HCT116 (cell line): ENCODE measurements around the gene DTWD1.

Experiments used
- CEBPB ChIP-seq: IDR thresholded peaks from 2 replicates; pipeline ENCODE4 v1.6.1; 2012; ENCODE audit warnings: low read depth
- EZH2 ChIP-seq: fragments of 200-600 bp; sonication (generic); IDR thresholded peaks from 2 replicates; pipeline ENCODE4 v1.6.1; 2017; ENCODE audit warnings: antibody characterized with exemption, mixed run types
- EZH2phosphoT487 ChIP-seq: fragments of 200-600 bp; IDR thresholded peaks from 2 replicates; pipeline ENCODE4 v1.6.1; 2018; ENCODE audit warnings: antibody characterized with exemption, borderline replicate concordance
- POLR2A ChIP-seq: IDR thresholded peaks from 2 replicates; pipeline ENCODE4 v1.7.0; 2011; ENCODE audit warnings: borderline replicate concordance; ENCODE audit not compliant: insufficient read depth, insufficient read length; ENCODE audit errors: extremely low read depth
- POLR2AphosphoS5 ChIP-seq: IDR thresholded peaks from 2 replicates; pipeline ENCODE4 v1.6.1; 2011; ENCODE audit warnings: mild to moderate bottlenecking, low read depth, low read length, moderate library complexity
- RAD21 ChIP-seq: IDR thresholded peaks from 2 replicates; pipeline ENCODE4 v1.6.1; 2012; ENCODE audit warnings: low read depth, mild to moderate bottlenecking
- SIN3A ChIP-seq: IDR thresholded peaks from 2 replicates; pipeline ENCODE4 v1.6.1; 2012; ENCODE audit warnings: low read depth
- SP1 ChIP-seq: IDR thresholded peaks from 2 replicates; pipeline ENCODE4 v1.6.1; 2012; ENCODE audit warnings: low read depth
- TCF7L2 ChIP-seq: IDR thresholded peaks from 2 replicates; pipeline ENCODE4 v1.7.0; 2011; ENCODE audit warnings: borderline replicate concordance, inconsistent platforms; ENCODE audit not compliant: insufficient read depth, insufficient read length; ENCODE audit errors: extremely low read depth
- ZNF274 ChIP-seq: fragments of 200-500 bp; sonication (Bioruptor generic); IDR thresholded peaks from 2 replicates; pipeline ENCODE4 v1.6.1; 2014; ENCODE audit warnings: mild to moderate bottlenecking, low read depth, low read length, inconsistent platforms
- TF ChIP-seq, protein P1 (sequence below), 3 experiments: fragments of 200-600 bp in 1 of 3; sonication (generic) in 1 of 3; IDR thresholded peaks in 2 of 3; conservative IDR thresholded peaks in 1 of 3; 2 replicates each; pipeline ENCODE4 v1.5.1; 2012 to 2017; ENCODE audit warnings: low read depth in 2 of 3, low read length in 2 of 3, antibody characterized with exemption in 1 of 3, borderline replicate concordance in 1 of 3, control low read depth in 1 of 3, mild to moderate bottlenecking in 1 of 3, mixed read lengths in 1 of 3, mixed run types in 1 of 3, moderate library complexity in 1 of 3; ENCODE audit not compliant: insufficient read depth in 1 of 3
- TF ChIP-seq, protein P2 (sequence below): IDR thresholded peaks from 2 replicates; pipeline ENCODE4 v1.6.1; 2012
- TF ChIP-seq, protein P3 (sequence below): IDR thresholded peaks from 2 replicates; pipeline ENCODE4 v1.6.1; 2012; ENCODE audit warnings: low read depth
- TF ChIP-seq, protein P4 (sequence below): IDR thresholded peaks from 2 replicates; pipeline ENCODE4 v1.6.1; 2011; ENCODE audit warnings: mild to moderate bottlenecking, low read length, moderate library complexity; ENCODE audit not compliant: insufficient replicate concordance; ENCODE audit errors: extremely low read depth

DNA sequence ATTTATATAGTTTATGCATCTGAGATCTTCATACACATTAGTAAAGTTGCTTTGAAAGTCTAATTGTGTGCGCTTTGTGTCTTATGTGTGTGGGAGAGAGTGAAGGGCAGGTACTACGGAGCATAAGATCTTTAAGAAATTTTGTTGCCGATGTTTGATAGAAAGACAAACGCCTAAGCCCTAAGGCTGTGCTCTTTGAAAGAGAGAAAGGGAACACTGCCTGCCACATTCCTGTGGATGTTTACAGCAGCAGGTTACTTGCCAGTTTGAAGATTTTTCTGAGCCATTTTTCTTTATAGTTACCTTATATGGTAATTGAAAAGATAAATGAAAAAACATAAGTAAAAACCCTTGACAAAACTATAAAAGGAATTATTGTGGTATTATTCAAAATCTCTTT, 17.0 kb downstream of the DTWD1 start:
- TF ChIP-seq SIN3A: no peak
- no peak for TF ChIP-seq POLR2A
- TF ChIP-seq, protein P1, sequence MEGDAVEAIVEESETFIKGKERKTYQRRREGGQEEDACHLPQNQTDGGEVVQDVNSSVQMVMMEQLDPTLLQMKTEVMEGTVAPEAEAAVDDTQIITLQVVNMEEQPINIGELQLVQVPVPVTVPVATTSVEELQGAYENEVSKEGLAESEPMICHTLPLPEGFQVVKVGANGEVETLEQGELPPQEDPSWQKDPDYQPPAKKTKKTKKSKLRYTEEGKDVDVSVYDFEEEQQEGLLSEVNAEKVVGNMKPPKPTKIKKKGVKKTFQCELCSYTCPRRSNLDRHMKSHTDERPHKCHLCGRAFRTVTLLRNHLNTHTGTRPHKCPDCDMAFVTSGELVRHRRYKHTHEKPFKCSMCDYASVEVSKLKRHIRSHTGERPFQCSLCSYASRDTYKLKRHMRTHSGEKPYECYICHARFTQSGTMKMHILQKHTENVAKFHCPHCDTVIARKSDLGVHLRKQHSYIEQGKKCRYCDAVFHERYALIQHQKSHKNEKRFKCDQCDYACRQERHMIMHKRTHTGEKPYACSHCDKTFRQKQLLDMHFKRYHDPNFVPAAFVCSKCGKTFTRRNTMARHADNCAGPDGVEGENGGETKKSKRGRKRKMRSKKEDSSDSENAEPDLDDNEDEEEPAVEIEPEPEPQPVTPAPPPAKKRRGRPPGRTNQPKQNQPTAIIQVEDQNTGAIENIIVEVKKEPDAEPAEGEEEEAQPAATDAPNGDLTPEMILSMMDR (IDR thresholded peaks at IDR 0.05 in 2 of 3, conservative IDR thresholded peaks at IDR 0.05 in 1 of 3; ENCODE audit: borderline replicate concordance in 1 of 3, insufficient read depth in 1 of 3, low read depth in 2 of 3, low read length in 2 of 3): no peak
- no peak for TF ChIP-seq EZH2
- TF ChIP-seq, protein P2, sequence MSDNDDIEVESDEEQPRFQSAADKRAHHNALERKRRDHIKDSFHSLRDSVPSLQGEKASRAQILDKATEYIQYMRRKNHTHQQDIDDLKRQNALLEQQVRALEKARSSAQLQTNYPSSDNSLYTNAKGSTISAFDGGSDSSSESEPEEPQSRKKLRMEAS: no peak
- TF ChIP-seq EZH2phosphoT487: no peak
- no peak for TF ChIP-seq RAD21
- no peak for TF ChIP-seq POLR2AphosphoS5
- TF ChIP-seq CEBPB: no peak
- TF ChIP-seq, protein P3, sequence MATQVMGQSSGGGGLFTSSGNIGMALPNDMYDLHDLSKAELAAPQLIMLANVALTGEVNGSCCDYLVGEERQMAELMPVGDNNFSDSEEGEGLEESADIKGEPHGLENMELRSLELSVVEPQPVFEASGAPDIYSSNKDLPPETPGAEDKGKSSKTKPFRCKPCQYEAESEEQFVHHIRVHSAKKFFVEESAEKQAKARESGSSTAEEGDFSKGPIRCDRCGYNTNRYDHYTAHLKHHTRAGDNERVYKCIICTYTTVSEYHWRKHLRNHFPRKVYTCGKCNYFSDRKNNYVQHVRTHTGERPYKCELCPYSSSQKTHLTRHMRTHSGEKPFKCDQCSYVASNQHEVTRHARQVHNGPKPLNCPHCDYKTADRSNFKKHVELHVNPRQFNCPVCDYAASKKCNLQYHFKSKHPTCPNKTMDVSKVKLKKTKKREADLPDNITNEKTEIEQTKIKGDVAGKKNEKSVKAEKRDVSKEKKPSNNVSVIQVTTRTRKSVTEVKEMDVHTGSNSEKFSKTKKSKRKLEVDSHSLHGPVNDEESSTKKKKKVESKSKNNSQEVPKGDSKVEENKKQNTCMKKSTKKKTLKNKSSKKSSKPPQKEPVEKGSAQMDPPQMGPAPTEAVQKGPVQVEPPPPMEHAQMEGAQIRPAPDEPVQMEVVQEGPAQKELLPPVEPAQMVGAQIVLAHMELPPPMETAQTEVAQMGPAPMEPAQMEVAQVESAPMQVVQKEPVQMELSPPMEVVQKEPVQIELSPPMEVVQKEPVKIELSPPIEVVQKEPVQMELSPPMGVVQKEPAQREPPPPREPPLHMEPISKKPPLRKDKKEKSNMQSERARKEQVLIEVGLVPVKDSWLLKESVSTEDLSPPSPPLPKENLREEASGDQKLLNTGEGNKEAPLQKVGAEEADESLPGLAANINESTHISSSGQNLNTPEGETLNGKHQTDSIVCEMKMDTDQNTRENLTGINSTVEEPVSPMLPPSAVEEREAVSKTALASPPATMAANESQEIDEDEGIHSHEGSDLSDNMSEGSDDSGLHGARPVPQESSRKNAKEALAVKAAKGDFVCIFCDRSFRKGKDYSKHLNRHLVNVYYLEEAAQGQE: no peak
- TF ChIP-seq TCF7L2: no peak
- TF ChIP-seq ZNF274: no peak
- TF ChIP-seq, protein P4, sequence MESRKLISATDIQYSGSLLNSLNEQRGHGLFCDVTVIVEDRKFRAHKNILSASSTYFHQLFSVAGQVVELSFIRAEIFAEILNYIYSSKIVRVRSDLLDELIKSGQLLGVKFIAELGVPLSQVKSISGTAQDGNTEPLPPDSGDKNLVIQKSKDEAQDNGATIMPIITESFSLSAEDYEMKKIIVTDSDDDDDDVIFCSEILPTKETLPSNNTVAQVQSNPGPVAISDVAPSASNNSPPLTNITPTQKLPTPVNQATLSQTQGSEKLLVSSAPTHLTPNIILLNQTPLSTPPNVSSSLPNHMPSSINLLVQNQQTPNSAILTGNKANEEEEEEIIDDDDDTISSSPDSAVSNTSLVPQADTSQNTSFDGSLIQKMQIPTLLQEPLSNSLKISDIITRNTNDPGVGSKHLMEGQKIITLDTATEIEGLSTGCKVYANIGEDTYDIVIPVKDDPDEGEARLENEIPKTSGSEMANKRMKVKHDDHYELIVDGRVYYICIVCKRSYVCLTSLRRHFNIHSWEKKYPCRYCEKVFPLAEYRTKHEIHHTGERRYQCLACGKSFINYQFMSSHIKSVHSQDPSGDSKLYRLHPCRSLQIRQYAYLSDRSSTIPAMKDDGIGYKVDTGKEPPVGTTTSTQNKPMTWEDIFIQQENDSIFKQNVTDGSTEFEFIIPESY: no peak
- TF ChIP-seq SP1: no peak
